DOHH2 (cell line): ENCODE results near the gene ADGRB2.

ENCODE experiments used
- H3F3A ChIP-seq: fragments of 200-600 bp; sonication (generic), shearing (Covaris generic); 2 replicates; pipeline ENCODE4 v1.6.0; 2016; ENCODE audit warnings: antibody characterized with exemption, mild to moderate bottlenecking; ENCODE audit not compliant: control insufficient read depth, insufficient read depth
- H3K27ac ChIP-seq: fragments of 200-600 bp; sonication (generic); 2 replicates; pipeline ENCODE4 v1.5.1; 2014; ENCODE audit warnings: low read depth, mild to moderate bottlenecking, low read length, moderate library complexity
- H3K27me3 ChIP-seq: fragments of 200-600 bp; sonication (generic); 2 replicates; pipeline ENCODE4 v1.6.1; 2014; ENCODE audit warnings: mild to moderate bottlenecking, low read length, mixed read lengths; ENCODE audit not compliant: control insufficient read depth
- H3K36me3 ChIP-seq: fragments of 200-600 bp; sonication (generic); 2 replicates; pipeline ENCODE4 v1.6.1; 2014; ENCODE audit warnings: mild to moderate bottlenecking, low read length, moderate library complexity, mixed read lengths; ENCODE audit not compliant: control insufficient read depth
- H3K4me1 ChIP-seq: fragments of 200-600 bp; sonication (generic); 2 replicates; pipeline ENCODE4 v1.6.1; 2014; ENCODE audit warnings: mild to moderate bottlenecking, low read length, mixed read lengths; ENCODE audit not compliant: control insufficient read depth
- H3K4me2 ChIP-seq: fragments of 200-600 bp; sonication (generic); 2 replicates; pipeline ENCODE4 v1.6.0; 2014; ENCODE audit warnings: mild to moderate bottlenecking, low read length, moderate library complexity
- H3K4me3 ChIP-seq: fragments of 200-600 bp; sonication (generic); 2 replicates; pipeline ENCODE4 v1.5.1; 2014; ENCODE audit warnings: mild to moderate bottlenecking, low read length, mixed read lengths
- H3K79me2 ChIP-seq: fragments of 200-600 bp; sonication (generic); 2 replicates; pipeline ENCODE4 v1.6.1; 2014; ENCODE audit warnings: mild to moderate bottlenecking, low read length, mixed read lengths; ENCODE audit not compliant: control insufficient read depth
- H3K9me2 ChIP-seq: fragments of 200-600 bp; sonication (generic); replicated peaks from 2 replicates; pipeline ENCODE4 v1.6.1; 2014; ENCODE audit warnings: mild to moderate bottlenecking, low read length, mixed read lengths; ENCODE audit not compliant: control insufficient read depth
- H3K9me3 ChIP-seq: fragments of 200-600 bp; sonication (generic); 2 replicates; pipeline ENCODE4 v1.6.1; 2014; ENCODE audit warnings: antibody characterized with exemption, low read length, mixed read lengths; ENCODE audit not compliant: control insufficient read depth, insufficient read depth
- H4K20me1 ChIP-seq: fragments of 200-600 bp; sonication (generic); 2 replicates; pipeline ENCODE4 v1.6.0; 2014; ENCODE audit warnings: low read depth, mild to moderate bottlenecking, antibody characterized with exemption, low read length, moderate library complexity; ENCODE audit not compliant: control insufficient read depth, insufficient read depth
- CTCF ChIP-seq: fragments of 200-600 bp; sonication (generic); IDR thresholded peaks from one replicate; pipeline ENCODE4 v1.5.1; 2014; ENCODE audit warnings: antibody characterized with exemption, mild to moderate bottlenecking, low read depth, low read length; ENCODE audit not compliant: poor library complexity, severe bottlenecking
- EZH2phosphoT487 ChIP-seq: fragments of 200-600 bp; sonication (generic); IDR thresholded peaks from 2 replicates; pipeline ENCODE4 v1.6.1; 2017; ENCODE audit warnings: borderline replicate concordance, mild to moderate bottlenecking, antibody characterized with exemption, low read length, moderate library complexity, mixed read lengths

ADGRB2 gene

GRCh38 chr1:31702836-31703404, 61.2 kb downstream of the ADGRB2 start:
- Histone ChIP-seq H3K27me3 (peaks cover 54% of the 10 kb centered on the region), H3K4me2 (no peak overlapping the region), H3K9me3 (no peaks in the 10 kb centered on the region), H3F3A (no peaks in the 10 kb centered on the region), H3K9me2 (no peaks in the 10 kb centered on the region), H3K36me3 (no peaks in the 10 kb centered on the region), H3K79me2 (no peaks in the 10 kb centered on the region), H4K20me1 (no peaks in the 10 kb centered on the region), H3K27ac (no peak overlapping the region), H3K4me1 (peaks cover 26% of the 10 kb centered on the region), H3K4me3 (no peak overlapping the region)
- TF ChIP-seq EZH2phosphoT487 (no peak), CTCF (no peak)

GRCh38 chr1:31701091-31701736, 62.9 kb downstream of the ADGRB2 start:
- Histone ChIP-seq H3K4me1 (peaks cover 26% of the 10 kb centered on the region), H3F3A (no peaks in the 10 kb centered on the region), H4K20me1 (no peaks in the 10 kb centered on the region), H3K79me2 (no peaks in the 10 kb centered on the region), H3K9me2 (no peaks in the 10 kb centered on the region), H3K9me3 (no peaks in the 10 kb centered on the region), H3K4me2 (no peak overlapping the region), H3K27ac (no peak overlapping the region), H3K36me3 (no peaks in the 10 kb centered on the region), H3K27me3 (peaks cover 42% of the 10 kb centered on the region), H3K4me3 (no peak overlapping the region)
- TF ChIP-seq EZH2phosphoT487 (no peak), CTCF (no peak)

GRCh38 chr1:31700468-31701090, 63.6 kb downstream of the ADGRB2 start:
- peaks cover 26% of the 10 kb centered on the region for H3K4me1 ChIP-seq
- no peak overlapping the region for H3K4me2 ChIP-seq
- H3K27ac ChIP-seq: no peak overlapping the region
- H3F3A ChIP-seq: no peaks in the 10 kb centered on the region
- no peaks in the 10 kb centered on the region for H3K36me3 ChIP-seq
- no peaks in the 10 kb centered on the region for H4K20me1 ChIP-seq
- H3K4me3 ChIP-seq: no peak overlapping the region
- H3K27me3 ChIP-seq: peaks cover 35% of the 10 kb centered on the region
- no peaks in the 10 kb centered on the region for H3K79me2 ChIP-seq
- H3K9me3 ChIP-seq: no peaks in the 10 kb centered on the region
- H3K9me2 ChIP-seq: no peaks in the 10 kb centered on the region
- no peak for TF ChIP-seq EZH2phosphoT487
- TF ChIP-seq CTCF: no peak
